Right lobe of liver (tissue), 6 donors: Measurements from ENCODE around the gene TAS1R3. TPM values are rescaled to one million over a fixed set of nuclear protein-coding genes. Genes with fewer than 3 reads are reported as not detected.
"Not testable (repeated sequence)": the region's sequence is repeated elsewhere in the genome, so short reads cannot be mapped to it uniquely, and the experiment has no call there.

ENCODE experiments used
- ATAC-seq, 4 donors: fragments of 200-7000 bp; cut with Tn5 transposase; one replicate each; pipeline ENCODE4 v1.9.1; 2020; ENCODE audit warnings: mild to moderate bottlenecking in 4 of 4, moderate library complexity in 4 of 4
- DNase-seq, 3 donors: peaks; one replicate each; pipeline ENCODE4 v3.0.0-alpha.2; 2020
- H3K27ac ChIP-seq, 3 donors: fragments of 200-600 bp; one replicate each; pipeline ENCODE4 v1.8.0; 2022
- H3K27me3 ChIP-seq, 2 donors: fragments of 200-600 bp; one replicate each; pipeline ENCODE4 v1.8.0; 2022
- H3K36me3 ChIP-seq, 4 donors: fragments of 200-600 bp; sonication (generic) in 1 of 4; one replicate each; pipeline versions ENCODE4 v1.5.1 to v1.8.0; 2017 to 2022; ENCODE audit warnings: control low read depth in 1 of 4
- H3K4me1 ChIP-seq, 4 donors: fragments of 200-600 bp; sonication (generic) in 1 of 4; one replicate each; pipeline versions ENCODE4 v1.5.1 to v1.8.0; 2017 to 2022; ENCODE audit warnings: control low read depth in 1 of 4
- H3K4me3 ChIP-seq, 3 donors: fragments of 200-600 bp; one replicate each; pipeline ENCODE4 v1.8.0; 2022
- H3K9me3 ChIP-seq, 4 donors: fragments of 200-600 bp; sonication (generic) in 1 of 4; one replicate each; pipeline versions ENCODE4 v1.5.1 to v1.8.0; 2017 to 2022; ENCODE audit warnings: control low read depth in 1 of 4
- POLR2A ChIP-seq: fragments of 450-650 bp; IDR thresholded peaks from one replicate; pipeline ENCODE4 v1.6.1; 2017; ENCODE audit warnings: antibody characterized with exemption, mild to moderate bottlenecking
- WGBS: methylation state at CpG from one replicate; pipeline ENCODE4 v1.1.6; 2018; ENCODE audit warnings: low coverage, low lambda C conversion rate; ENCODE audit not compliant: insufficient coverage; ENCODE audit errors: missing lambda C conversion rate; 5-methylcytosine and 5-hydroxymethylcytosine counted together
- intact Hi-C, 2 donors: fragments of 100-400 bp; cut with DNase I; formaldehyde crosslinking; loops; one replicate each; pipeline versions ENCODE4 v1.11.2 to v1.14.1; 2022
- total RNA-seq, 6 experiments: library from RNA; depleted of rRNA in 2 of 6; stranded (reverse); fragments of >200 nt in 2 of 6; fragmentation: NEBNext Ultra II Directional in 3 of 6; extraction: Animal tissue kit (Norgen Biotek cat#: 25700) in 3 of 6; gene quantifications; one replicate each; pipeline versions ENCODE4 v1.1.0 to v1.2.4, GENCODE V29; 2016 to 2023
- TF ChIP-seq, protein P1 (sequence below), 4 donors: fragments of 200-600 bp in 3 of 4; fragments of 450-650 bp in 1 of 4; IDR thresholded peaks; one replicate each; pipeline versions ENCODE4 v1.5.1 to v1.8.0; 2016 to 2022; ENCODE audit warnings: antibody characterized with exemption in 4 of 4, mild to moderate bottlenecking in 2 of 4
- donor health status: DM: no; HTN: yes; CAD: no.
- donor health status: DM: no; HTN: no; CAD: no.
- donor health status: DM: no; HTN: no; CAD: no.
- donor health status: DM: no; HTN: yes; CAD: no.
- donor health status: DM: no; HTN: yes; CAD: no.

TAS1R3 gene
- total RNA-seq, 6 experiments from 2014 or later, result 0.10 to 2.7 (median 0.33) TPM

DNA sequence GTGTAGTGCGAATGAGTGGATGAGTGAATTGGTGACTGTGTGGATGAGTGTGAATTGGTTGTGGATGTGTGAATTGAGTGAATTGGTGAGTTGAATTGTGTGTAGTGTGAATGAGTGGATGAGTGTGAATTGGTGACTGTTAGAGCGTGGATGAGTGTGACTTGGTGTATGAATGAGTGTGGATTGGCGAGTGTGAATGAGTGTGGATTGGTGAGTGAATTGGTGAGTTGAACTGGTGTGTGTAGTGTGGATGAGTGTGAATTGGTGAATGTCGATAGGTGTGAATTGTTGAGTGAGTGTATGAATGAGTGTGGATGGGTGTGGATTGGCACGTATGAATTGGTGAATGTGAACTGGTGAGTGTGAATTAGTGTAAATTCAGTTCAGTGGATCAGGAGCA is 36.2 kb downstream of the TAS1R3 start:
- H3K4me3 ChIP-seq, result no peak overlapping the region
- TF ChIP-seq, protein P1, sequence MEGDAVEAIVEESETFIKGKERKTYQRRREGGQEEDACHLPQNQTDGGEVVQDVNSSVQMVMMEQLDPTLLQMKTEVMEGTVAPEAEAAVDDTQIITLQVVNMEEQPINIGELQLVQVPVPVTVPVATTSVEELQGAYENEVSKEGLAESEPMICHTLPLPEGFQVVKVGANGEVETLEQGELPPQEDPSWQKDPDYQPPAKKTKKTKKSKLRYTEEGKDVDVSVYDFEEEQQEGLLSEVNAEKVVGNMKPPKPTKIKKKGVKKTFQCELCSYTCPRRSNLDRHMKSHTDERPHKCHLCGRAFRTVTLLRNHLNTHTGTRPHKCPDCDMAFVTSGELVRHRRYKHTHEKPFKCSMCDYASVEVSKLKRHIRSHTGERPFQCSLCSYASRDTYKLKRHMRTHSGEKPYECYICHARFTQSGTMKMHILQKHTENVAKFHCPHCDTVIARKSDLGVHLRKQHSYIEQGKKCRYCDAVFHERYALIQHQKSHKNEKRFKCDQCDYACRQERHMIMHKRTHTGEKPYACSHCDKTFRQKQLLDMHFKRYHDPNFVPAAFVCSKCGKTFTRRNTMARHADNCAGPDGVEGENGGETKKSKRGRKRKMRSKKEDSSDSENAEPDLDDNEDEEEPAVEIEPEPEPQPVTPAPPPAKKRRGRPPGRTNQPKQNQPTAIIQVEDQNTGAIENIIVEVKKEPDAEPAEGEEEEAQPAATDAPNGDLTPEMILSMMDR (IDR thresholded peaks at IDR 0.05), result no peak
- TF ChIP-seq POLR2A, result no peak
- no peaks in the 10 kb centered on the region for H3K36me3 ChIP-seq
- ATAC-seq, result no peak
- no peaks in the 10 kb centered on the region for H3K9me3 ChIP-seq
- intact Hi-C loops, result no loop called here
- DNase-seq, result no peak
- H3K4me1 ChIP-seq, result peaks cover 0 to 7% (median 3%) of the 10 kb centered on the region in 4 donors
- WGBS, result 92% methylated on average over 3 of the region's 5 CpGs
- no peaks in the 10 kb centered on the region for H3K27me3 ChIP-seq
- no peak overlapping the region for H3K27ac ChIP-seq

DNA sequence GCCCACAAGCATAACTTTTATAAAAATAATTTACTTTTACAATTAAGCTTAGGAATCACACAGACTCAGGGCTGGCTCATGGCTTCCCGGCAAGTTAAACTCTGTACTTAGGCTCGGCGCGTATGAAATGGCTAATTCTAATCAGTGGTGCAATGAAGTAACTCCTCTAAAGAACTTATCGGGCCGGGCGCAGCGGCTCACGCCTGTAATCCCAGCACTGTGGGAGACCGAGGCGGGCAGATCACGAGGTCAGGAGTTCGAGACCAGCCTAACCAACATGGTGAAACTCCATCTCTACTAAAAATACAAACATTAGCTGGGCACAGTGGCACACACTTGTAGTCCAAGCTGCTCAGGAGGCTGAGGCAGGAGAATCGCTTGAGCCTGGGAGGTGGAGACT is 39.0 kb downstream of the TAS1R3 start:
- H3K4me3 ChIP-seq, DNase-seq, ATAC-seq, intact Hi-C loops, H3K9me3 ChIP-seq, H3K27me3 ChIP-seq, H3K36me3 ChIP-seq, H3K27ac ChIP-seq: not testable (repeated sequence)
- WGBS, result 82% methylated on average over 14 of the region's 14 CpGs
- H3K4me1 ChIP-seq, result peaks cover 0 to 21% (median 9%) of the 10 kb centered on the region in 4 donors

DNA sequence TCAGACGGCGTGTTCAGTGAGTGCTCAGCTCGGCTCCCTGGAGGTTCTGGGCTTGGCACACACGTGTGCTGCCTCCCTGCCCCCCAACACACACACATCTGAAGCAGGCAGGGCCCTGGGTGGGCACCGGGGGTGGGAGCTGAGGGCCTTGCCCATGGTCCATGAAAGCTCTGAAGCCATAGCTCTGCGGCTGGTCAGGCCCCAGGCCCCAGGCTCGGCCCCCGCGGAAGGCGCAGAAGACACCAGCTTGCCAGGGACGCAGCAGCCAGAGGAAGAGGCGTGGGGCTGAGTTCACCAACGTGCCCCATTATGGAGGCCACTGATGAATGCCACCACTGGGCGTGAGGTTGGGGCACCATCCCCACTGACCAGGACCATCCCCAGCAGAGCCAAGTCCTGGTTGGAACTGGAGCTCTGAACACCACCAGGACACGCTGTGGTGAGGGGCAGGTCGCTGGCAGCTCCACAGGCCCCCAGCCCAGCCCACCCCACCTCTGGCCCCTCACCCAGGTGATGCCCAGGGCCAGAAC is 39.8 kb downstream of the TAS1R3 start:
- H3K27ac ChIP-seq, result no peak overlapping the region
- ATAC-seq (no peak), DNase-seq (no peak)
- H3K27me3 ChIP-seq, result no peaks in the 10 kb centered on the region
- TF ChIP-seq, protein P1 (IDR thresholded peaks at IDR 0.05), result no peak
- TF ChIP-seq POLR2A, result no peak
- no peak overlapping the region for H3K4me3 ChIP-seq
- intact Hi-C loops, result no loop called here
- peaks cover 0 to 22% (median 9%) of the 10 kb centered on the region in 4 donors for H3K4me1 ChIP-seq
- 71% methylated on average over 5 of the region's 16 CpGs for WGBS
- H3K9me3 ChIP-seq, result no peaks in the 10 kb centered on the region
- H3K36me3 ChIP-seq, result peaks cover 0 to 6% (median 0%) of the 10 kb centered on the region in 4 donors

DNA sequence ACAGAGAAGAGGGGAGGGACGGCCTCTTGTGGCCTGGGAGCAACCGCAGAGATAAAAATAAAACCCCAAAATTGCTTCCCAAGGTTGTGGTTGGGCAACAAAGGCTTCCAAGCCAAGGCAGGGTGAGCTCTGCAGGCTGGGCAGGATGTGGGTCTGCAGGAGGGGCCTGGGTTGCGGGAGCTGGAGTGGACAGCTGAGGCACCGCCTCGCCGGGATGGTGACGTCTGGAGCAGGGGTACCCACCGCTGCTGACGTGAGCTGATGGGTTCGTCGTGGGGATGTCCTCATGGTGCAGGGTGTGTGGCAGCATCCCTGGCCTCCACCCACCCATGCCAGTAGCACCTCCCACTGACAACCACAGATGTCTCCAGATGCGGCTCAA is 40.3 kb downstream of the TAS1R3 start:
- no peak for TF ChIP-seq POLR2A
- TF ChIP-seq, protein P1 (IDR thresholded peaks at IDR 0.05), result no peak
- DNase-seq, result no peak
- Histone ChIP-seq H3K4me3 (no peak overlapping the region), H3K27me3 (no peaks in the 10 kb centered on the region), H3K4me1 (peaks cover 0 to 26% (median 9%) of the 10 kb centered on the region in 4 donors), H3K9me3 (no peaks in the 10 kb centered on the region), H3K27ac (no peak overlapping the region), H3K36me3 (peaks cover 0 to 6% (median 0%) of the 10 kb centered on the region in 4 donors)
- WGBS, result no CpG with 5 or more reads among the region's 12 CpGs
- intact Hi-C loops, result no loop called here
- ATAC-seq, result no peak

DNA sequence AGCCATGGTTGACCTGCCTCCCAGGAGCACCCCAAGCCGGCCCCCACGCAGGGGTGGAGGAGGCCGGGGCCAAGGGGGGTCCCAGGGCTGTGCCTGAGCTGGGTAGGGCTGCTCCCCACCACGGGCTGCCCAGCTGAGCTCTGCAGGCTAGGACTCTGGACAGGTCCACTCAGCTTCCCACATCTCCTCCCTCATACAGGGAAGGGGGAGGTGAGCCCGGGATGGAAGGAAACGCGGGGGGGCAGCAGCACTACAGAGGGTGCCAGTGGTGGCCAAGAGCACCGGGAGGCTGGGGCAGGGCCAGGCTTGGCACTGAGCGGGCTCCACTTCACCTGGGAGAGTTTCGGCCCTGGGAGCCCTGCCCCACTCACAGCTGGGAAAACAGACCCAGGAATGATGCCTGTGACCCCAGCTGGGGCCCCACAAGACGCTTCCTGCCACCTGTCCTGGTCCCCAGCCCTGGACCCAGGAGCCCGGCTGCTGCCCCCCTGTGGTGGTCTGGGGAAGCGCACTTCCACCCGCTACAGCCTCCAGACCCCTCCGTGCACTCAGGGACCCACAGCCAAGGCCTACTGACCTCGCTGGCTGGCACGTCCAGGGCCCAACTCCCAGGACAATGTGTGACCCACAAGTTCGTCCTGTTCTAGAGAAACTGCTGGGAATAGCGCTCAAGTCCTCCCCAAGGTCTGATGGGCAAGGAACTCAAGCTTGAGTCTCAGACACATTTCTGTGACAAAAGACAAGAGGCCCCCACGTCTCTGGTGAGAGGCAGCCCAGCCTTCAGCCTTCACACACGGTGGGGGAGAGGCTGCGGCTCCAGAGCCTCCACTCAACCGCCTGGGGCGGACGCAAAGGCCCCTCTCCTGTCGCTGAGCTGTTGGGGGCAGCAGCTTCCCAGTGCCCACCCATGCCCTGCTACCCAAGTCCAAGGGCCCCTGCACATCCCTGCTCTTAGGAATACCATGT is 40.9 kb downstream of the TAS1R3 start:
- Histone ChIP-seq H3K4me3 (no peak overlapping the region), H3K27ac (no peak overlapping the region), H3K27me3 (no peaks in the 10 kb centered on the region), H3K36me3 (peaks cover 0 to 6% (median 0%) of the 10 kb centered on the region in 4 donors), H3K9me3 (no peaks in the 10 kb centered on the region), H3K4me1 (peaks cover 0 to 26% (median 9%) of the 10 kb centered on the region in 4 donors)
- intact Hi-C loops, result no loop called here
- WGBS, result 5% methylated on average over 4 of the region's 26 CpGs
- TF ChIP-seq, protein P1 (IDR thresholded peaks at IDR 0.05), result peak; percentile 76 to 97 (median 96)
- no peak for TF ChIP-seq POLR2A
- ATAC-seq, result peak; percentile 39 to 51 (median 43)
- peak; percentile 69 to 79 (median 72) for DNase-seq
